Liver (tissue), 3 donors: Measurements from ENCODE around the gene ZNF765.

Experiments
- ATF3 ChIP-seq: IDR thresholded peaks from 2 replicates; pipeline ENCODE4 v1.6.1; 2016; ENCODE audit warnings: antibody characterized with exemption
- CTCF ChIP-seq: fragments of 150-350 bp; IDR thresholded peaks from 2 replicates; pipeline ENCODE4 v1.5.1; 2017; ENCODE audit warnings: improper control_type of control experiment, low read depth, low read length; ENCODE audit not compliant: missing input control
- EGR1 ChIP-seq, 2 donors: IDR thresholded peaks; 2 replicates each; pipeline ENCODE4 v1.6.1; 2016 to 2018; ENCODE audit warnings: antibody characterized with exemption in 2 of 2, low read depth in 2 of 2
- FOXA1 ChIP-seq: IDR thresholded peaks from 2 replicates; pipeline ENCODE4 v1.6.1; 2016; ENCODE audit warnings: antibody characterized with exemption
- GABPA ChIP-seq, 2 donors: IDR thresholded peaks in 1 of 2; conservative IDR thresholded peaks in 1 of 2; 2 replicates each; pipeline ENCODE4 v1.6.1; 2016; ENCODE audit warnings: antibody characterized with exemption in 2 of 2, mild to moderate bottlenecking in 1 of 2, moderate library complexity in 1 of 2
- MAX ChIP-seq: IDR thresholded peaks from 2 replicates; pipeline ENCODE4 v1.6.1; 2016; ENCODE audit warnings: antibody characterized with exemption
- RAD21 ChIP-seq, 2 donors: IDR thresholded peaks; 2 replicates each; pipeline ENCODE4 v1.6.1; 2016; ENCODE audit warnings: antibody characterized with exemption in 2 of 2, mild to moderate bottlenecking in 2 of 2
- RXRA ChIP-seq, 2 donors: IDR thresholded peaks; 2 replicates each; pipeline ENCODE4 v1.6.1; 2017 to 2018; ENCODE audit warnings: antibody characterized with exemption in 2 of 2, mild to moderate bottlenecking in 1 of 2
- SP1 ChIP-seq: IDR thresholded peaks from 2 replicates; pipeline ENCODE4 v1.6.1; 2018; ENCODE audit warnings: antibody characterized with exemption, mild to moderate bottlenecking
- YY1 ChIP-seq: IDR thresholded peaks from 2 replicates; pipeline ENCODE4 v1.6.1; 2016; ENCODE audit warnings: antibody characterized with exemption, mild to moderate bottlenecking
- donor health status: healthy.
- donor health status: healthy.

GRCh38 chr19:53394522-53394973 is 401 bp upstream of the ZNF765 start:
- no peak for TF ChIP-seq SP1
- no peak for TF ChIP-seq ATF3
- no peak for TF ChIP-seq CTCF
- TF ChIP-seq YY1, result no peak
- TF ChIP-seq RAD21 (IDR thresholded peaks at IDR 0.05), result no peak
- no peak for TF ChIP-seq FOXA1
- no peak for TF ChIP-seq EGR1 (IDR thresholded peaks at IDR 0.05; ENCODE audit: low read depth in 2 of 2)
- no peak for TF ChIP-seq MAX
- TF ChIP-seq RXRA (IDR thresholded peaks at IDR 0.05), result no peak
- TF ChIP-seq GABPA (IDR thresholded peaks at IDR 0.05 in 1 of 2, conservative IDR thresholded peaks at IDR 0.05 in 1 of 2), result no peak
